ENCODE data around the gene PVALB.
"Not testable (repeated sequence)": the region's sequence is repeated elsewhere in the genome, so short reads cannot be mapped to it uniquely, and the experiment has no call there.

The PVALB gene

DNA sequence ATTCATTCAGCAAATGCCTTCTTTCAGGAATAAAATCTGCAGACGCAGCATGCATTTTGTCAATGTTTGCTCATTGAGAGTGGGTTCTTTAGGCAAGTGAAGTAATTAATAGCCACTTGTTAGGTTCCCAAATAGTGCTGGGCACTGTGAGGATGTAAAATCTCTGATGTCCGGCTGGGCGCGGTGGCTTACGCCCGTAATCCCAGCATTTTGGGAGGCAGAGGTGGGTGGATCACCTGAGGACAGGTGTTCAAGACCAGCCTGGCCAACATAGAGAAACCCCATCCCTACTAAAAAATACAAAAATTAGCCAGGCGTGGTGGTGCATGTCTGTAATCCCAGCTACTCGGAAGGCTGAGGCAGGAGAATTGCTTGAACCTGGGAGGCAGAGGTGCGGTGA is 62.0 kb downstream of the PVALB start:
- not testable (repeated sequence) for DNase-seq

DNA sequence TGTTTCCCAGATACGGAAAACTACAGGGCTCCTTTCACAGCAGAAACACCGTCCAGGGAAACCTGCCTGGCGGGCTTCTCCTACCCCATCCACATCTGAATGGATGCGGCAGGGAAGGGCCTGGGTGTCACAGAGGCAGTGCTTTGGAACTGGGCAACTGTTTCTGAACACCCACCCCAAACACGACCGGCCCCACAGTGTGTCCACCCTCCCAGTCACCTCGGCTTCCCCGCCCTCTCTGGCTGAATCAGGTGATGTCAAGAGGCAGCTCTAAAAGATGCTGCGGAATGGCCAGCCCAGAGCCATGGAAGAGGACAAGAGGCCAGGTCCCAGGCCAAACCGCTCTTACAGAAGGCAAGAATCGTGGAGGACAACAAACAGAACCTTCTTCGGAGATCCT is 62.9 kb downstream of the PVALB start:
- DNase-seq = no peak

DNA sequence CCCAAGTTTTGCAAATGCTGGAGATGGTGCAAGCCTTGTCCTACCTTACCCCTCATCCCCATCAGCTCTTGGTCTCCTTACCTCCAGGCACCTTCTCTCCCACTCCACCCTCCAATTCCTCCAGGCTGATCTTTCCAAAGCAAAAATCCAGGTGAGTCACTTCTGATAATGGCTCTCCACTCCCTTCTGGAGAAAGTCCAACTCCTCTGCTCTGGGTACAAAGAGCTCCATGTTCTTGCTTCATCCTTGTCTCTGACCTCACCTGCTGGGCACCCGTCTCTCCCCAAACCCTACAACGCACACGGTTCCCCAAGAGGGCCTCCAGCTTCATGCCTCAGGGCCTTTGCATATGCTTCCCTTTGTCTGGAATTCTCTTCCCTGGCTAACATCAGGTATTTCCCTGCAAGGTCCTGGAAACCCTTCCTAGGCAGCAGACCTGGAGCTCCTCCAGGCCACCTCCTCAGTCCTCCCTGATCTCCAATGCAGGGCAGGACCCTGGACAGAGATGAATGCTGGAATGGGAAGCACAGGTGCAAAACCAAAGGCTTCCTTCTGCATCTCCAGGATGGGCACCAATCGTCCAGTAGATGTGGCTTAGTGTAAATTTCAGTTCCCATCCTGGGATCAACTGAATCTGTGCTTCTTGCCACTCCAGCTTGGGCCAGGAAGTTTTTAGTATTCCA is 63.6 kb downstream of the PVALB start:
- DNase-seq = no peak

Data from NCI-H1105 (cell line).